HG03558 (cell line): ENCODE measurements around the gene LSM2.
"Not testable (repeated sequence)": the region's sequence is repeated elsewhere in the genome, so short reads cannot be mapped to it uniquely, and the experiment has no call there.

Source experiments
- ATAC-seq: cut with Tn5 transposase; IDR thresholded peaks from one replicate; pipeline ENCODE4 v1.9.1; 2021; ENCODE audit warnings: moderate number of reproducible peaks; ENCODE audit not compliant: unreplicated experiment; ENCODE audit errors: extremely low read depth

Gene LSM2

DNA sequence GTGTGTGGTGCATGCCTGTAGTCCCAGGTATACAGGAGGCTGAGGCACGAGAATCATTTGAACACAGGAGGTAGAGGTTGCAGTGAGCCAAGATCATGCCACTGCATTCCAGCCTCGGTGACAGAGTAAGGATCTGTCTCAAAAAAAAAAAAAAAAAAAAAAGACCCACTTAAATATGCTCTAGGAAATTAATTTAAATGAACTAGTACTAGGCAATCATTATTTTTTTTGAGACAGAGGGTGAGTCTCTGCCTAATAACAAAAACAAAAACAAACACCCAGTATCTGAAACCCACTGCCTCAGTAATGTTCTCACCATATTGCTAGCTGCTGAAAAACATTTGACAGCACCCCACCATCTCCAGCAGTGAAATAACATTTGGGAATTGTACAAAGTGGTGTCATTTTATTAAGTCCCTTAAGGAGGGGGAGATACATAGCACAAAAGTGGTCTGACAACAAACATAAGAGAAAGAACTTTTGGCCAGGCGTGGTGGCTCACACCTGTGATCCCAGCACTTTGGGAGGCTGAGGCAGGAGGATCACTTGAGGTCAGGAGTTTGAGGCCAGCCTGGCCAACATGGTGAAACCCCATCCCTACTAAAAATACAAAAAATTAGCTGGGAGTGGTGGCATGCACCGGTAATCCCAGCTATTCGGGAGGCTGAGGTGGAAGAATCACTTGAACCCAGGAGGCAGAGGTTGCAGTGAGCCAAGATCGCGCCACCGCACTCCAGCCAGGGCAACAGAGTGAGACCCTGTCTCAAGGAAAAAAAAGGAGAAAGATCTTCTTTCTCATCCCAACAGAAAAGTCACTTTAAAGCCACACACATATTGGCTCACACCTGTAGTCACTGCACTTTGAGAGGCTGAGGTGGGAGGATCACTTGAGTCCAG is 5.5 kb downstream of the LSM2 start:
- not testable (repeated sequence) for ATAC-seq

GRCh38 chr6:31799781-31800180 is 7.0 kb downstream of the LSM2 start:
- no peak for ATAC-seq

DNA sequence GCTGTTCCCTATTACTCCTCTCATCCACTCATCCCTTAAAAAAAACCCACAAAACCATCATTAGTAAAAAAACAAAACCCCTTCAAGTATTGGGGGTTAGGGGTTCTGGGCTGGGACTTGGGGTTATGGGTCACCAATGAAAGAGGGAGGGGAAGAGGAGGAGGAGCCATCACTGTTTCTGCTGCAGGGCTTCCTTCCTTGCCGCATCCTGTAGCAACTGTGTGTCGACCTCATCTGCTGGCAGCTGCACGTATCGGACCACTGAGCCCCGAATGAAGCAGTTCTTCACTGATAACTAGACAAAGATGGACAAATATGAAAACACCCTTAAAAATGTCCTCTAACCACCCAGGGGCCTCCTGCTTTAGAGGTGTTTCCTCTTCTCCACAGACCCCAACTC is 9.2 kb downstream of the LSM2 start:
- ATAC-seq, result no peak

DNA sequence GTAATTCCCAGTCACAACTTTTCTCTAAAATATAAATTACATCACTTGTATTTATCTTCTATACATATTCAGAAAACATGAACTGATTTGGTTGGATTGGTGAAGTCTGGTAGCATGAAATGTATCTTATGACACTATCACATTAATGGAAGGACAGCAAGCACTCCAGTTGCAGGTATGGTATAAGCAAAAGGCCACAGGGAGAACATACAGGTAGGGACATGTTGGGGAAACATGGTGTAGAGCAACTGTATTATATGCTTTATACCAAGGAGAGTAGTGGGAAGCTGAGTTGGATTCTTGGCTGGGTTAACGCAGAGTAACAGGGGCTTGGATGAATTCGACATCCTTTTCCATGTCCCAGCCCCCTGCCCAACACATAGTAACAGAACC is 9.8 kb downstream of the LSM2 start:
- no peak for ATAC-seq

GRCh38 chr6:31795616-31796298 is 11.0 kb downstream of the LSM2 start, which contains the start of gene VARS1:
VARS1 (minus strand) TSS chr6:31795752; CDS start chr6:31795217, 535 bp downstream.
- ATAC-seq, result peak; percentile 55

- ATAC-seq, result no peak
Measured at GRCh38 chr6:31794866-31795615, 11.7 kb downstream of the LSM2 start.

- no peak for ATAC-seq
Measured at GRCh38 chr6:31794294-31794865, 12.4 kb downstream of the LSM2 start.

- not testable (repeated sequence) for ATAC-seq
Measured at GRCh38 chr6:31793927-31794245, 12.9 kb downstream of the LSM2 start.

DNA sequence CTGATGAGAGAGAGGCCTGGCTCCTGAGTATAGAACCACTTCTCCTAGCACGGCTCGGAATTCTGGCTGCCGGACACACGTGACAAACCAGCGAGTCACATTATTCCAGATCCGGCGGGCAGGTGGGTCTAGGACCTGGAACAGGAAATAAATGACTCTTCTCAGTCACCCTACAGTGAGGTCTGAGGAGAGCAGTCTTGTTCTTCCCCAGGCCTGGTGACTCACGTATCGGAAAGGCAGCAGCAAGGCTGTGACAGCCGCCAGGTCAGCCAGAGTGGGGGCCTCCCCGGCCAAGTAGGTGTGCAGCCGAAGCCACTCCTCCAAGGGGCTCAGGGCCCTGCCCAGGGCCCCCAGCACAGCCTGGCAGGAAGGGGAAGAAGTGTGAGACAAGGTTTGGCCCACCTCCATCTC is 14.0 kb downstream of the LSM2 start:
- no peak for ATAC-seq

GRCh38 chr6:31792090-31792374 is 14.7 kb downstream of the LSM2 start:
- no peak for ATAC-seq

DNA sequence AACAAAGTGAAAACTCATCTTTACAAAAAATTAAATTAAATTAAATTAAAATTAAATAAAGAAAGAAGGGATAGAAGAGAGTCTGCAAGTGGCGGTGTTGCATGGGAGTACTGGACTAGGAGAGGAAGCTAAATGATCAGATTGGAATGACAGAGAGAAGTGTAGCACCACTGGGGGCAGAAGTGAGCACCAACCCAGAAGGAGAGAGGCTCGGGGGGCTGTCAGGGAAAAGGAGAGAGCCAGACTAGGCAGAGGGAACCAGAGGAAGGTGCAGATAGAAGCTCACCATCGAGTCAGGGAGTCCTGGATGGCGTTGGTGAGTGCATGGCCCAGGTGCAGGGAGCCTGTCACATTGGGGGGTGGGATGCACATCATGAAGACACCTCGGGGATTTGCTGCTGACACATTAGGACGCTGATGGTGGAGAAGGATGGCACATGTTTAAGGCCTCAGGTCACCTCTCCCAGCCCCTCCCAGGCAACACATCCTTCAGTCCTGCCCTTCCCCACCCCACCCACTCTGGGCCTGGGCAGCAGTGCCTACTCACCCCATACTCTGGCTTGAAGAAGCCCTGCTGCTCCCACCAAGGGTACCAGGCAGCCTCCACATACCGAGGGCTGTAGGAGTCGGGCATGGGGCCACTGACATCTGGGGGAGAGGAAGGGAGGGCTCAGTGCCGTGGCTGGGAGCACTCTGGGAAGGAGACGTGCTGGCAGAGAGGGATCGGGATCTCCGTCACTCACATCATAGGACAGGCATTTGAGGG is 15.3 kb downstream of the LSM2 start:
- no peak for ATAC-seq

DNA sequence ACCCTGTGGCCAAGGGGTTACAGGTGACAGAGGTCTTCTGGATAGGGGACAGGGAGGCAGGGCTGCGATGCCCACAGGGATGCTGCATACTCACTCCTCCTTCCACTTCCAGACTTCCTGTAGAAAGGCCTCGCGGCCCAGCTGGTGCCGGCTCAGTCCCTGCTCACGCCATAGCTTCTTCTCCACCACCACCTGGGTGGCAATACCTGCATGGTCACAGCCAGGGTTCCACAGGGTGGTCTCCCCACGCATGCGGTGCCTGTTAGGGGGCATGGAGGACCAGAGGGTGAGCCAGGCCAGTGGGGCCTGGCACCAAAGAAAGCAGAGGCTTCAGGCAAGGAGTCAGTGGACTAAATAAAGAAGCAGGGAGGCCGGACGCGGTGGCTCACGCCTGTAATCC is 21.3 kb downstream of the LSM2 start:
- ATAC-seq, result no peak

DNA sequence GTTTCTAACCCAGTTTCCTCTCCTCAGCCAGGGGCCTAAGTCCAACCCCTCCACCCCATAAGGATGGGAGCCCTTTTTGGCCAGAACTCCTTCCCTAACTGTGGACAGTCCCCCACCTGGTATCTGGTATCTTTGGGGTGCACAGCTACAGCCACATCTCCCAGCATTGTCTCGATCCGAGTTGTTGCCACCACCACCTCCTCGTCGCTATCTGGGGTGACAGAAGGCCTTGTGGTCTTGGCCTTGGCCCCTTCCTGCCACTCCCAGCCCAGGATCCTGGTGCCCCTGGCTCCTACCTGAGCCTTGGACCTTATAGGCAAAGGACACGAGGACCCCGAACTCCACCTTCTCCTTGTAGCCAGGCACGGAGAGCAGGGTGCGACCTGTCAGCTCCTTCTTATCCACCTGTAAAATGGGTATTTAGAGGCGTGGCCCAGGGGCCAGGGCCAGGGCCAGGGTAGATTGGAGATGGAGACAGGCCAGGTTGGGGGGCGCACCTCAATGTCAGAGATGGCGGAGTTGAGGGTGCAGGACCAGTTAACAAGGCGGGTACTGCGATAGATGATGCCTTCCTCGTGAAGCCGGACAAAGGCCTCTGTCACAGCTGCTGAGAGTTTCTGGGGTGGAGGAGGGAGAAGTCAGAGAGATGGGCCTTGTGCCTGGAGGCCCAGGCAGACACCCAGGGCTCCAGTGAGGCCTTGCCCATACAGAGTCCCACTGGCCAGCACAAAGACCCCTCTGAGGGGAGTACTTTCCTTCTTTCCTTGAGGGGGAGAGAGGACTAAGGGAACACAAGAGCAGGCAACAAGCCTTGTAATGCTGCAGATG is 22.5 kb downstream of the LSM2 start:
- no peak for ATAC-seq

GRCh38 chr6:31782126-31782855 is 24.5 kb downstream of the LSM2 start:
- ATAC-seq, result no peak

GRCh38 chr6:31781244-31782125 is 25.3 kb downstream of the LSM2 start:
- ATAC-seq, result no peak

DNA sequence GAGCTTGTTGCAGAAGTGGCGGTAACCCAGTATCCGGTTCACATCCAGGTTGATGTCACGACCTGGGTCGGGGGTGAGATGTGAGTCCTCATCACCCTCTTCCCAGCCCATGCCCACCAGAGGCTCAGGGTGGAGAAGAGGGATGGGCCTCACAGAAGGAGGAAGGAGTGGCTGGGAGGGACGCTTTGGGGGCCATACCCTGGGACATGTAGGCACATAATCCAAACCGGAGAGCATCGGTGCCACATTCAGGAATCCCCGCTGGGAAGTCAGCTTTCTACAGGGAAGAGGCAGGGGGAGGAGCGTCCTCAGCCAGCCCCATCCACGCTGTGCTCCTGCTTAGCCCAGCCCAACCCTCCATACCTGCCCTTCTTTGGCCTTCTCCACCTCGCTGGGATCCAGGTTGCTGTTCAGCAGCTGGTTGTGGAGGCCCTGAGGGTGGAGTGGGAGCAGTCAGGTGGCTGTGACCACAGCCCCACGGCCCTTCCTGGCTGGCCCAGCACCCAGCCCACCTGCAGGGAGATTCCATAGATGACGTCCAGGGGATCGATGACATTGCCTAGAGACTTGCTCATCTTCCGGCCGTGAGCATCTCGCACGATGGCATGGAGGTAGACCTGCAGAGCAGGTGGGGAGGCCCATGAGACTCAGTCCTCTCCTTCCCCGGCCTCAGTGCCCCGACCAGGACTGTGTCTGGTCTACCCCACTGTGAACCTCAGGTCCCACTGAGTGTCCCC is 26.1 kb downstream of the LSM2 start:
- no peak for ATAC-seq

- ATAC-seq, result no peak
Measured at GRCh38 chr6:31779908-31780307, 26.9 kb downstream of the LSM2 start.
